Thymus (tissue), 11 donors: ENCODE data around the gene SYDE2. TPM values are rescaled to one million over a fixed set of nuclear protein-coding genes. Genes with fewer than 3 reads are reported as not detected.

ENCODE experiments used
- DNase-seq, 9 donors: peaks; one replicate each; pipeline ENCODE4 v3.0.0-alpha.2; 2013; ENCODE audit warnings: low spot score in 9 of 9, low read depth in 6 of 9, missing footprints in 1 of 9
- H3K27ac ChIP-seq, 2 donors: one replicate each; pipeline ENCODE4 v1.5.1; 2013; ENCODE audit warnings: control low read depth in 1 of 2, low read depth in 1 of 2, low read length in 1 of 2, mild to moderate bottlenecking in 1 of 2, moderate library complexity in 1 of 2
- H3K27me3 ChIP-seq, 2 donors: one replicate each; pipeline ENCODE4 v1.5.1; 2013; ENCODE audit warnings: low read length in 1 of 2; ENCODE audit not compliant: control insufficient read depth in 2 of 2, insufficient read depth in 1 of 2
- H3K36me3 ChIP-seq, 2 donors: one replicate each; pipeline ENCODE4 v1.5.1; 2013; ENCODE audit warnings: low read length in 1 of 2, mild to moderate bottlenecking in 1 of 2, moderate library complexity in 1 of 2; ENCODE audit not compliant: control insufficient read depth in 2 of 2, insufficient read depth in 2 of 2
- H3K4me1 ChIP-seq, 2 donors: one replicate each; pipeline ENCODE4 v1.5.1; 2013; ENCODE audit warnings: low read length in 2 of 2; ENCODE audit not compliant: control insufficient read depth in 2 of 2, insufficient read depth in 2 of 2
- H3K4me3 ChIP-seq, 2 donors: one replicate each; pipeline ENCODE4 v1.5.1; 2013; ENCODE audit warnings: low read length in 2 of 2, control low read depth in 1 of 2, mild to moderate bottlenecking in 1 of 2
- H3K9me3 ChIP-seq, 2 donors: one replicate each; pipeline ENCODE4 v1.5.1; 2013; ENCODE audit warnings: low read length in 1 of 2, mild to moderate bottlenecking in 1 of 2; ENCODE audit not compliant: control insufficient read depth in 2 of 2, insufficient read depth in 1 of 2
- WGBS: extraction: QIAGEN DNeasy Blood & Tissue Kit; methylation state at CpG from one replicate; pipeline ENCODE4 v1.1.7; 2013; 5-methylcytosine and 5-hydroxymethylcytosine counted together
- polyA plus RNA-seq: library from polyadenylated mRNA; stranded (reverse); fragments of 200-250 nt; gene quantifications from one replicate; pipeline ENCODE4 v1.2.3, GENCODE V29; 2013
- total RNA-seq: library from RNA; stranded (reverse); fragments of 120-200 nt; gene quantifications from one replicate; pipeline ENCODE4 v1.2.4, GENCODE V29; 2013
- donor health status: healthy.

The SYDE2 gene
- total and polyA plus RNA-seq, 2 donors: 1.1 to 1.3 TPM

GRCh38 chr1:85182700-85183099, 18.1 kb downstream of the SYDE2 start:
- no peak for DNase-seq
- Histone ChIP-seq H3K27me3 (no peaks in the 10 kb centered on the region), H3K36me3 (no peaks in the 10 kb centered on the region), H3K9me3 (no peaks in the 10 kb centered on the region), H3K4me3 (no peak overlapping the region), H3K4me1 (peaks cover 0 to 2% of the 10 kb centered on the region in 2 donors), H3K27ac (no peak overlapping the region)
- WGBS: 98% methylated on average over 6 of the region's 6 CpGs

GRCh38 chr1:85180869-85181268, 19.9 kb downstream of the SYDE2 start:
- no peak for DNase-seq
- no peaks in the 10 kb centered on the region for H3K9me3 ChIP-seq
- H3K27me3 ChIP-seq: no peaks in the 10 kb centered on the region
- H3K36me3 ChIP-seq: no peaks in the 10 kb centered on the region
- WGBS: 100% methylated on average over 2 of the region's 2 CpGs
- no peak overlapping the region for H3K4me3 ChIP-seq
- H3K4me1 ChIP-seq: peaks cover 0 to 2% of the 10 kb centered on the region in 2 donors
- H3K27ac ChIP-seq: no peak overlapping the region

DNA sequence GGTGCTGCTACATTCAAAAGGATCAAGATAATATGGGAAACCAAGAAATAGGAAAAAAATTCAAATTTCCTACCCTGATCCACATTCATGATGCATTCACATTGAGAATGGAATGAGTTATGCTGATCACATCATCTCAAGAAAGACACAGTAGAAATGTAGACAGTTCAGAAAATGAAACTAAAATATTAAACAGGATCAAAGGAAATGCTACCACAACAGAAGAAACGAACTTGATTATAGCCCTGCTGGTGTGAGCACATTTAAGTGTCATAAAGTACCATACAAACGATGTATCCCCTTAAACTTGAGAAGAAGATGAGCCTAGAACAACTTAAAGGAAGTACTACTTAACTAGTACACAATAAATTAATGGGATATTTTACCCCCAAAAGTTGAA, 21.3 kb downstream of the SYDE2 start:
- Histone ChIP-seq H3K36me3 (no peaks in the 10 kb centered on the region), H3K9me3 (no peaks in the 10 kb centered on the region), H3K27me3 (no peaks in the 10 kb centered on the region), H3K4me1 (peaks cover 0 to 2% of the 10 kb centered on the region in 2 donors), H3K27ac (no peak overlapping the region), H3K4me3 (no peak overlapping the region)
- WGBS: 5% methylated on average over 2 of the region's 2 CpGs
- peak in 3 of 9 donors; percentile 11 to 55 (median 12) for DNase-seq

- H3K4me1 ChIP-seq: peaks cover 0 to 2% of the 10 kb centered on the region in 2 donors
- H3K36me3 ChIP-seq: no peaks in the 10 kb centered on the region
- H3K27me3 ChIP-seq: no peaks in the 10 kb centered on the region
- WGBS: 97% methylated on average over 2 of the region's 2 CpGs
- no peak for DNase-seq
- H3K4me3 ChIP-seq: no peak overlapping the region
- no peak overlapping the region for H3K27ac ChIP-seq
- H3K9me3 ChIP-seq: no peaks in the 10 kb centered on the region
Observed at GRCh38 chr1:85178396-85178795, 22.4 kb downstream of the SYDE2 start.

DNA sequence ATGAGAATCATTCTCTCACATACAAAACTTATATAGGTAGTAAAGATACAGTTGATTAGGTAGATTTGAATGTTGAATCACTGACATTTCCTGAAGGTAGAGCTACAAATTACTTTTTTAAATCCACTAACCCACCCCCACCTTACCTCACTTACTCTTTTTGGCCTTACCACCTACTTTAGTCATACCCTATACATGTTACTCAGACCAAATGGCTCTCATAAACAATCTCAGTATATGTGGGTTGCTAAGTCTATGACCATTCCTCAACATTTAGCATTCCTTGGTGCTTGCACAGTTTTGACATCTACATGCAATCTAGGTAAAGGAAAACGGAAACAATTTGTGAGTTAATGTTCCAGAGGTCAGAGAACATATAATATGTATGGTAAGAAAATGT, 26.3 kb downstream of the SYDE2 start:
- Histone ChIP-seq H3K4me1 (peaks cover 0 to under 1% of the 10 kb centered on the region in 2 donors), H3K36me3 (no peaks in the 10 kb centered on the region), H3K9me3 (no peaks in the 10 kb centered on the region), H3K4me3 (no peak overlapping the region), H3K27me3 (no peaks in the 10 kb centered on the region), H3K27ac (no peak overlapping the region)
- whole genome bisulfite sequencing: 97% methylated on average over 1 of the region's 1 CpG
- DNase-seq: no peak

DNA sequence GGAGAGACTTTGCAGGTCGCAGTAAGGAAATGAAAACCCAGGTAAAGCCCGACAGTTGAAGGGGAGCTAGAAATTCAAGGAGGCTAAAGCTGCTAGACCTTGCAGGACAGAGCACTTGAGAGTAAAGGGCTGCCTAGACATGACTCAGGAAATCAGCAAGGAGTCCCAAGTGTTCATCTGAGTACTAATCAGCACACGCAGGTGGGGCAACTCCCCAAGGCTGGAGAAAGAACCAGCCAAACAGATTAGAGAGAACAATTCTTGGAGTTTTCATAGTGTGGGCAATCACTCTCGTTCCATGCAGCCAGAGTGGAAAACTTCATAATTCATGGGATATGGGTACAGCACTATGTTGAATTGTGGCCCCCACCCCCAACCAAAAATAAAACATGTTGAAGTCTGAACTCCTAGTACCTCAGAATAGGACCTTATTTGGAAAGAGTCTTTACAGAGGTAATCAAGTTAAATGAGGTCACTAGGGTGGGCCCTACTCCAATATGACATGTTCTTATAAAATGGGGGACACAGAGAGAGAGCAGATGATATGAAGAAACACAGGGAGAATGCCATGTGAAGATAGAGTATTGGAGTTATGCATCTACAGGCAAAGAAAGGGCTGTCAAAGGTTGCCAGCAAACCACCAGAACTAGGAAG, 28.0 kb downstream of the SYDE2 start:
- H3K36me3 ChIP-seq: no peaks in the 10 kb centered on the region
- no peaks in the 10 kb centered on the region for H3K9me3 ChIP-seq
- WGBS: 98% methylated on average over 4 of the region's 4 CpGs
- no peak overlapping the region for H3K4me3 ChIP-seq
- no peak overlapping the region for H3K27ac ChIP-seq
- H3K4me1 ChIP-seq: no peaks in the 10 kb centered on the region
- DNase-seq: no peak
- no peaks in the 10 kb centered on the region for H3K27me3 ChIP-seq

DNA sequence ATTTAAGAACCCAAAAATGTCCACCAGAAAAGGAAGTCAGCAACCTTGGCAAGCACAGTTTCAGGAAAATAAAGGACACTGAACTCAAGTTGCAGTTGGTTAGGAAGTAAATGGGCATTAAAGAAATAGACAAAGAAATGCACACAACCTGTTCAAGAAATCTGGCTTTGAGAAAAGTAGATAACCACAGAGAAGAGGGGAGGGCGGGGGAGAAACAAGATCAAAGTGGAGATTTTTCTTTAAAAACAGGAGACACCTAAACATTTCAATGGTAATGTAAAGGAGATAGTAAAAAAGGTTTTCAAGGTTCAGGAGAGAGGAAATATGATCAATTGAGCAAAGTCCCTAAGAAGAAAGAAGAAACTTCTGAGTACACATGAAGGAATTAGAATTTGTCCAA, 29.1 kb downstream of the SYDE2 start:
- Histone ChIP-seq H3K4me3 (no peak overlapping the region), H3K27me3 (no peaks in the 10 kb centered on the region), H3K9me3 (no peaks in the 10 kb centered on the region), H3K27ac (no peak overlapping the region), H3K36me3 (no peaks in the 10 kb centered on the region), H3K4me1 (no peaks in the 10 kb centered on the region)
- DNase-seq: peak in 1 of 9 donors; percentile 9
- WGBS: 26% methylated on average over 1 of the region's 1 CpG

DNA sequence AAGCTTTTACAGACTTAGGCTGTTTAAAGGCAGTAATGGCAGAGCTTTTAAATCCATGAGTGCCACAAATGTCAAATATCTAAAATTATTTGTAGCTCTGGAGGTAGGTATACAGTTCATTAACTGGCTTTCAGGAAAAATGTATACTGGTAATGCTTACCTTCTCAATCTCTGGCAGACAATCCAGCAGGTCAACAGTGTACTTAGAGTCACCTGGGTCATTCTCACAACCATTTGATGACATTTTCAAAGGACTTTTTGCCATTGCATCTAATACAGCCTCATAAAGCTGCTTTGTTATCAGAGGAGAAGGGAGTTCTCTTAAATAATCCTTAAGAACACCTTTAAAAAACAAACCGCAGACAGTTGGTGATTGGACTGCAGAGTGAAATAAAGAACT, 31.9 kb downstream of the SYDE2 start:
- WGBS: 100% methylated on average over 1 of the region's 1 CpG
- DNase-seq: no peak
- Histone ChIP-seq H3K9me3 (no peaks in the 10 kb centered on the region), H3K4me1 (no peaks in the 10 kb centered on the region), H3K27me3 (no peaks in the 10 kb centered on the region), H3K4me3 (no peak overlapping the region), H3K27ac (no peak overlapping the region), H3K36me3 (no peaks in the 10 kb centered on the region)

GRCh38 chr1:85166351-85166750, 34.5 kb downstream of the SYDE2 start:
- no peak overlapping the region for H3K4me3 ChIP-seq
- no peaks in the 10 kb centered on the region for H3K27me3 ChIP-seq
- no peaks in the 10 kb centered on the region for H3K4me1 ChIP-seq
- 96% methylated on average over 1 of the region's 1 CpG for WGBS
- H3K9me3 ChIP-seq: no peaks in the 10 kb centered on the region
- no peak for DNase-seq
- H3K27ac ChIP-seq: no peak overlapping the region
- H3K36me3 ChIP-seq: no peaks in the 10 kb centered on the region
